HepG2 (cell line): ENCODE data around the gene TBC1D7. TPM values are rescaled to one million over a fixed set of nuclear protein-coding genes. Genes with fewer than 3 reads are reported as not detected.

Source experiments
- EED ChIP-seq: sonication (generic); formaldehyde crosslinking; IDR thresholded peaks from 2 replicates; pipeline ENCODE4 v1.5.0; 2020; ENCODE audit warnings: mild to moderate bottlenecking, missing genetic modification reagents
- GABPB1 ChIP-seq: IDR thresholded peaks from 2 replicates; pipeline ENCODE4 v1.6.1; 2016; ENCODE audit warnings: mild to moderate bottlenecking, missing genetic modification reagents, moderate library complexity, missing compliant biosample characterization
- GATAD2A ChIP-seq: IDR thresholded peaks from 2 replicates; pipeline ENCODE4 v1.6.1; 2016
- GMEB2 ChIP-seq: IDR thresholded peaks from 2 replicates; pipeline ENCODE4 v1.6.1; 2016; ENCODE audit warnings: missing biosample characterization, missing genetic modification reagents, low read depth
- NR2F1 ChIP-seq, 2 experiments: fragments of 450-650 bp in 1 of 2; formaldehyde crosslinking in 1 of 2; IDR thresholded peaks; 2 replicates each; pipeline versions ENCODE4 v1.5.0 to v1.6.1; 2016 to 2020; ENCODE audit warnings: mild to moderate bottlenecking in 1 of 2, missing compliant biosample characterization in 1 of 2, missing genetic modification reagents in 1 of 2, moderate library complexity in 1 of 2
- POLR2AphosphoS5 ChIP-seq: IDR thresholded peaks from 2 replicates; pipeline ENCODE4 v1.6.1; 2012; ENCODE audit warnings: low read depth, low read length
- RAD21 ChIP-seq: fragments of 450-650 bp; formaldehyde crosslinking; IDR thresholded peaks from 2 replicates; pipeline ENCODE4 v1.5.0; 2020; ENCODE audit warnings: mild to moderate bottlenecking
- SMARCE1 ChIP-seq: fragments of 450-650 bp; IDR thresholded peaks from 2 replicates; pipeline ENCODE4 v1.6.1; 2017; ENCODE audit warnings: borderline replicate concordance
- SOX6 ChIP-seq, 2 experiments: fragments of 450-650 bp in 1 of 2; sonication (generic) in 1 of 2; formaldehyde crosslinking in 1 of 2; IDR thresholded peaks; 2 replicates each; pipeline versions ENCODE4 v1.4.0 to v1.6.1; 2017 to 2020; ENCODE audit warnings: antibody characterized with exemption in 1 of 2, mild to moderate bottlenecking in 1 of 2, missing genetic modification reagents in 1 of 2
- U2AF1 ChIP-seq: fragments of 200-400 bp; formaldehyde crosslinking; optimal IDR thresholded peaks from 2 replicates; pipeline ENCODE3; 2017; ENCODE audit warnings: mild to moderate bottlenecking, low read depth, low read length
- ZFP37 ChIP-seq: sonication (generic); formaldehyde crosslinking; IDR thresholded peaks from 2 replicates; pipeline ENCODE4 v1.4.0; 2020; ENCODE audit warnings: missing genetic modification reagents, borderline replicate concordance
- ZFX ChIP-seq: sonication (generic); formaldehyde crosslinking; IDR thresholded peaks from 2 replicates; pipeline ENCODE4 v1.4.0; 2020; ENCODE audit warnings: mild to moderate bottlenecking, low read depth, missing genetic modification reagents, moderate library complexity
- ZNF598 ChIP-seq: sonication (generic); formaldehyde crosslinking; IDR thresholded peaks from 2 replicates; pipeline ENCODE4 v1.5.1; 2020; ENCODE audit warnings: mild to moderate bottlenecking, missing genetic modification reagents, borderline replicate concordance
- ZNF646 ChIP-seq: sonication (generic); formaldehyde crosslinking; IDR thresholded peaks from 2 replicates; pipeline ENCODE4 v1.9.0; 2021; ENCODE audit warnings: mild to moderate bottlenecking, missing genetic modification reagents
- polyA plus RNA-seq, 8 experiments: library from polyadenylated mRNA; depleted of rRNA in 3 of 8; stranded (reverse) in 7 of 8; unstranded in 1 of 8; fragments of >200 nt; fragmentation: Illumina TruSeq in 4 of 8; extraction: Trizol in 4 of 8; gene quantifications; 2 replicates each; pipeline versions ENCODE4 v1.2.1 to v1.2.3, GENCODE V29; 2011 to 2016; ENCODE audit warnings: low read depth in 4 of 8, missing spikeins in 1 of 8, mixed read lengths in 1 of 8; ENCODE audit not compliant: insufficient read depth in 1 of 8
- total RNA-seq, 5 experiments: library from RNA; depleted of rRNA; stranded (reverse); fragments of >200 nt; fragmentation: Illumina TruSeq; extraction: Trizol; gene quantifications; 2 replicates each; pipeline ENCODE4 v1.2.3, GENCODE V29; 2016; ENCODE audit warnings: low read depth in 1 of 5
- TF ChIP-seq, protein P1 (sequence below): sonication (generic); formaldehyde crosslinking; IDR thresholded peaks from 2 replicates; pipeline ENCODE4 v1.4.0; 2020; ENCODE audit warnings: missing genetic modification reagents, borderline replicate concordance
- TF ChIP-seq, protein P2 (sequence below): sonication (generic); formaldehyde crosslinking; IDR thresholded peaks from 2 replicates; pipeline ENCODE4 v1.5.0; 2020; ENCODE audit warnings: mild to moderate bottlenecking, missing genetic modification reagents, moderate library complexity

The TBC1D7 gene
- total and polyA plus RNA-seq, 2 of the 13 experiments (the other 11 are each of a cell fraction or from before 2014, with no cell fraction given), result 23.3 to 30.8 TPM

DNA sequence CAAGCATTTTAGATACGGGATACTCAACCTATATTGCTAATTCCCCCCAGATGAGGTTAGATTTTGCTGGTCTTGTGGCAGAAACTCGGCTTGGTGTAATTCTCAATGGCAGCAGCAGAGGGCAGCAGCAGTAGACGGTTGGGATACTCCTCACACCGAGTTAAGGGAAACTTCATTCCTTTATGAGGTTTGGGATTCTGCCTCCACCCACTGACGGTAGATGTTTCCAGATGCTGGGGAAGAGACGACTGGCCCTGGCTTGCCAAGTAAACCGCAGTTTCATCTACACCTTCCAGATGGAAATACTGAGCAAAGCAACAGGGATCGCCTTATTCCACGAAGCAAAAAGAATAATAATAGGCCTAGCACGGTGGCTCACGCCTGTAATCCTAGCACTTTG, 8.2 kb upstream of the TBC1D7 start (continued):
- TF ChIP-seq, protein P1, sequence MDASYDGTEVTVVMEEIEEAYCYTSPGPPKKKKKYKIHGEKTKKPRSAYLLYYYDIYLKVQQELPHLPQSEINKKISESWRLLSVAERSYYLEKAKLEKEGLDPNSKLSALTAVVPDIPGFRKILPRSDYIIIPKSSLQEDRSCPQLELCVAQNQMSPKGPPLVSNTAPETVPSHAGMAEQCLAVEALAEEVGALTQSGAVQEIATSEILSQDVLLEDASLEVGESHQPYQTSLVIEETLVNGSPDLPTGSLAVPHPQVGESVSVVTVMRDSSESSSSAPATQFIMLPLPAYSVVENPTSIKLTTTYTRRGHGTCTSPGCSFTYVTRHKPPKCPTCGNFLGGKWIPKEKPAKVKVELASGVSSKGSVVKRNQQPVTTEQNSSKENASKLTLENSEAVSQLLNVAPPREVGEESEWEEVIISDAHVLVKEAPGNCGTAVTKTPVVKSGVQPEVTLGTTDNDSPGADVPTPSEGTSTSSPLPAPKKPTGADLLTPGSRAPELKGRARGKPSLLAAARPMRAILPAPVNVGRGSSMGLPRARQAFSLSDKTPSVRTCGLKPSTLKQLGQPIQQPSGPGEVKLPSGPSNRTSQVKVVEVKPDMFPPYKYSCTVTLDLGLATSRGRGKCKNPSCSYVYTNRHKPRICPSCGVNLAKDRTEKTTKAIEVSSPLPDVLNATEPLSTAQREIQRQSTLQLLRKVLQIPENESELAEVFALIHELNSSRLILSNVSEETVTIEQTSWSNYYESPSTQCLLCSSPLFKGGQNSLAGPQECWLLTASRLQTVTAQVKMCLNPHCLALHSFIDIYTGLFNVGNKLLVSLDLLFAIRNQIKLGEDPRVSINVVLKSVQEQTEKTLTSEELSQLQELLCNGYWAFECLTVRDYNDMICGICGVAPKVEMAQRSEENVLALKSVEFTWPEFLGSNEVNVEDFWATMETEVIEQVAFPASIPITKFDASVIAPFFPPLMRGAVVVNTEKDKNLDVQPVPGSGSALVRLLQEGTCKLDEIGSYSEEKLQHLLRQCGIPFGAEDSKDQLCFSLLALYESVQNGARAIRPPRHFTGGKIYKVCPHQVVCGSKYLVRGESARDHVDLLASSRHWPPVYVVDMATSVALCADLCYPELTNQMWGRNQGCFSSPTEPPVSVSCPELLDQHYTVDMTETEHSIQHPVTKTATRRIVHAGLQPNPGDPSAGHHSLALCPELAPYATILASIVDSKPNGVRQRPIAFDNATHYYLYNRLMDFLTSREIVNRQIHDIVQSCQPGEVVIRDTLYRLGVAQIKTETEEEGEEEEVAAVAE, result no peak
- TF ChIP-seq POLR2AphosphoS5 (no peak), NR2F1 (CRISPR knock-in tag; IDR thresholded peaks at IDR 0.05) (no peak), GATAD2A (CRISPR knock-in tag) (0 out of 2 replicates have a peak, but pooled peaks have one; percentile 31), SMARCE1 (no peak), ZFX (CRISPR knock-in tag) (no peak), SOX6 (IDR thresholded peaks at IDR 0.05) (no peak), SOX6 (CRISPR knock-in tag; IDR thresholded peaks at IDR 0.05) (0 out of 2 replicates have a peak, but pooled peaks have one; percentile 17), EED (CRISPR knock-in tag) (no peak), ZFP37 (CRISPR knock-in tag) (no peak), U2AF1 (no peak), ZNF598 (CRISPR knock-in tag) (no peak), ZNF646 (CRISPR knock-in tag) (no peak), RAD21 (peak; percentile 95), GMEB2 (CRISPR knock-in tag) (no peak), GABPB1 (0 out of 2 replicates have a peak, but pooled peaks have one; percentile 10)
- TF ChIP-seq, protein P2, sequence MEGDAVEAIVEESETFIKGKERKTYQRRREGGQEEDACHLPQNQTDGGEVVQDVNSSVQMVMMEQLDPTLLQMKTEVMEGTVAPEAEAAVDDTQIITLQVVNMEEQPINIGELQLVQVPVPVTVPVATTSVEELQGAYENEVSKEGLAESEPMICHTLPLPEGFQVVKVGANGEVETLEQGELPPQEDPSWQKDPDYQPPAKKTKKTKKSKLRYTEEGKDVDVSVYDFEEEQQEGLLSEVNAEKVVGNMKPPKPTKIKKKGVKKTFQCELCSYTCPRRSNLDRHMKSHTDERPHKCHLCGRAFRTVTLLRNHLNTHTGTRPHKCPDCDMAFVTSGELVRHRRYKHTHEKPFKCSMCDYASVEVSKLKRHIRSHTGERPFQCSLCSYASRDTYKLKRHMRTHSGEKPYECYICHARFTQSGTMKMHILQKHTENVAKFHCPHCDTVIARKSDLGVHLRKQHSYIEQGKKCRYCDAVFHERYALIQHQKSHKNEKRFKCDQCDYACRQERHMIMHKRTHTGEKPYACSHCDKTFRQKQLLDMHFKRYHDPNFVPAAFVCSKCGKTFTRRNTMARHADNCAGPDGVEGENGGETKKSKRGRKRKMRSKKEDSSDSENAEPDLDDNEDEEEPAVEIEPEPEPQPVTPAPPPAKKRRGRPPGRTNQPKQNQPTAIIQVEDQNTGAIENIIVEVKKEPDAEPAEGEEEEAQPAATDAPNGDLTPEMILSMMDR, result peak; percentile 96
